ENCODE results near the gene CBFA2T3. TPM values are rescaled to one million over a fixed set of nuclear protein-coding genes. Genes with fewer than 3 reads are reported as not detected.
"Not testable (repeated sequence)": the region's sequence is repeated elsewhere in the genome, so short reads cannot be mapped to it uniquely, and the experiment has no call there.

Gene CBFA2T3
- polyA plus RNA-seq, 1 experiment, result not detected

GRCh38 chr16:88893127-88893968, 83.7 kb downstream of the CBFA2T3 start:
- CTCF ChIA-PET, result no interaction called here
- Histone ChIP-seq H3K27me3 (ENCODE audit: control insufficient read depth, insufficient read depth, low read length) (no peaks in the 10 kb centered on the region), H3K9me3 (ENCODE audit: control insufficient read depth, insufficient read depth, low read length) (peaks cover 30% of the 10 kb centered on the region), H3K4me3 (ENCODE audit: low read depth, low read length) (no peak overlapping the region), H3K27ac (ENCODE audit: low read depth, low read length) (no peak overlapping the region)
- DNase-seq (ENCODE audit: low read depth, low spot score), result no peak
- TF ChIP-seq, protein P1, sequence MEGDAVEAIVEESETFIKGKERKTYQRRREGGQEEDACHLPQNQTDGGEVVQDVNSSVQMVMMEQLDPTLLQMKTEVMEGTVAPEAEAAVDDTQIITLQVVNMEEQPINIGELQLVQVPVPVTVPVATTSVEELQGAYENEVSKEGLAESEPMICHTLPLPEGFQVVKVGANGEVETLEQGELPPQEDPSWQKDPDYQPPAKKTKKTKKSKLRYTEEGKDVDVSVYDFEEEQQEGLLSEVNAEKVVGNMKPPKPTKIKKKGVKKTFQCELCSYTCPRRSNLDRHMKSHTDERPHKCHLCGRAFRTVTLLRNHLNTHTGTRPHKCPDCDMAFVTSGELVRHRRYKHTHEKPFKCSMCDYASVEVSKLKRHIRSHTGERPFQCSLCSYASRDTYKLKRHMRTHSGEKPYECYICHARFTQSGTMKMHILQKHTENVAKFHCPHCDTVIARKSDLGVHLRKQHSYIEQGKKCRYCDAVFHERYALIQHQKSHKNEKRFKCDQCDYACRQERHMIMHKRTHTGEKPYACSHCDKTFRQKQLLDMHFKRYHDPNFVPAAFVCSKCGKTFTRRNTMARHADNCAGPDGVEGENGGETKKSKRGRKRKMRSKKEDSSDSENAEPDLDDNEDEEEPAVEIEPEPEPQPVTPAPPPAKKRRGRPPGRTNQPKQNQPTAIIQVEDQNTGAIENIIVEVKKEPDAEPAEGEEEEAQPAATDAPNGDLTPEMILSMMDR (IDR thresholded peaks at IDR 0.05; ENCODE audit: low read depth, low read length), result no peak
- POLR2A ChIA-PET, result no interaction called here

DNA sequence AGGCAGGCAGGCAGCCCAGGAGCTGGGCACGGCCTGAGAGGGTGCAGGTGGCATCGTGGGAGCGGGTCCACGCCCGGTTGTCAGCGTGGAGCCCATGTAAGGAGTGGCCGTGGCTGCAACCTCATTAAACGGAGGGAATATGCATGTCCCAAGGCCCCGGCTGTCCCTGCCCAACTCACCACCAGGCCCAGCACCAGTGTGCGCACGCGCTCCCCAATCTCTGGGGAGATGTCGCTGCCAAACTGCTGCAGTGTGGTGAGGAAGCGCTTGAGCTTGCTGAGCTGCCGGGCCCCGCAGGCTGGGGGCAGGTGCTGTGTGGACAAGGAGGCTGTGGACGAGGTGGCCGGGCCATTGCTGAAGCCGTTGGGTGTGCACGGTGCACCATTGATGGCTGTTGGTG, 84.9 kb downstream of the CBFA2T3 start:
- POLR2A ChIA-PET, result no interaction called here
- Histone ChIP-seq H3K27ac (ENCODE audit: low read depth, low read length) (no peak overlapping the region), H3K9me3 (ENCODE audit: control insufficient read depth, insufficient read depth, low read length) (peaks cover 31% of the 10 kb centered on the region), H3K27me3 (ENCODE audit: control insufficient read depth, insufficient read depth, low read length) (no peaks in the 10 kb centered on the region), H3K4me3 (ENCODE audit: low read depth, low read length) (no peak overlapping the region)
- TF ChIP-seq, protein P1 (IDR thresholded peaks at IDR 0.05; ENCODE audit: low read depth, low read length), result no peak
- DNase-seq (ENCODE audit: low read depth, low spot score), result no peak
- CTCF ChIA-PET, result no interaction called here

GRCh38 chr16:88891083-88891482, 85.9 kb downstream of the CBFA2T3 start:
- CTCF ChIA-PET, result no interaction called here
- POLR2A ChIA-PET, result no interaction called here
- Histone ChIP-seq H3K27me3 (ENCODE audit: control insufficient read depth, insufficient read depth, low read length) (no peaks in the 10 kb centered on the region), H3K9me3 (ENCODE audit: control insufficient read depth, insufficient read depth, low read length) (peaks cover 35% of the 10 kb centered on the region), H3K27ac (ENCODE audit: low read depth, low read length) (no peak overlapping the region), H3K4me3 (ENCODE audit: low read depth, low read length) (no peak overlapping the region)
- TF ChIP-seq, protein P1 (IDR thresholded peaks at IDR 0.05; ENCODE audit: low read depth, low read length), result no peak
- DNase-seq (ENCODE audit: low read depth, low spot score), result no peak

DNA sequence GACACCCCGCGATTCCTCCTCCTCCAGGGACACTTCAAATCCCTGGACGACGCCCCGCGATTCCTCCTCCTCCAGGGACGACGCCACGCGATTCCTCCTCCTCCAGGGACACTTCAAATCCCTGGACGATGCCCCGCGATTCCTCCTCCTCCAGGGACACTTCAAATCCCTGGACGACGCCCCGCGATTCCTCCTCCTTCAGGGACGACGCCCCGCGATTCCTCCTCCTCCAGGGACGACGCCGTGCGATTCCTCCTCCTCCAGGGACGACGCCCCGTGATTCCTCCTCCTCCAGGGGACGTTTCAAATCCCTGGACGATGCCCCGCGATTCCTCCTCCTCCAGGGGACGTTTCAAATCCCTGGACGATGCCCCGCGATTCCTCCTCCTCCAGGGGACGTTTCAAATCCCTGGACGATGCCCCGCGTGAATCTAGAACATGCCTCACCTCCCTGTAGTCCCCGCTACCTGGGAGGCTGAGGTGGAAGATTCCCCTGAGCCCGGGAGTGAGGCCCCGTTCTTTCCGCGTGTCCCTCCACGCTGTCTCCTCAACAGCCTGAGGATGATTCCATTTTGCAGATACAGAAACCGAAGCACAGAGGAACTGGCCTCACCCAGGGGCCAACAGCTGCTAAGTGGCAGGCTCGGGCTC, 87.2 kb downstream of the CBFA2T3 start:
- POLR2A ChIA-PET; H3K27ac ChIP-seq (ENCODE audit: low read depth, low read length); H3K27me3 ChIP-seq (ENCODE audit: control insufficient read depth, insufficient read depth, low read length); H3K4me3 ChIP-seq (ENCODE audit: low read depth, low read length); DNase-seq (ENCODE audit: low read depth, low spot score): not testable (repeated sequence)
- peaks cover 35% of the 10 kb centered on the region for H3K9me3 ChIP-seq (ENCODE audit: control insufficient read depth, insufficient read depth, low read length)
- CTCF ChIA-PET, result interaction anchor here (0.5 kb wide), 1 partner anchor 60 kb away, joined by 5 read pairs; no protein-coding TSS in a partner anchor

GRCh38 chr16:88888461-88889387, 88.3 kb downstream of the CBFA2T3 start:
- CTCF ChIA-PET, result interaction anchor here (0.5 to 1.6 kb wide), 2 partner anchors 30 to 58 kb away, joined by 3 to 5 read pairs; no protein-coding TSS in a partner anchor
- H3K27me3 ChIP-seq (ENCODE audit: control insufficient read depth, insufficient read depth, low read length), result no peaks in the 10 kb centered on the region
- no peak for DNase-seq (ENCODE audit: low read depth, low spot score)

More at GRCh38 chr16:88888461-88889387, 88.3 kb downstream of the CBFA2T3 start:
- TF ChIP-seq, protein P1 (IDR thresholded peaks at IDR 0.05; ENCODE audit: low read depth, low read length), result no peak
- POLR2A ChIA-PET, result no interaction called here
- Histone ChIP-seq H3K27ac (ENCODE audit: low read depth, low read length) (no peak overlapping the region), H3K4me3 (ENCODE audit: low read depth, low read length) (no peak overlapping the region), H3K9me3 (ENCODE audit: control insufficient read depth, insufficient read depth, low read length) (peaks cover 34% of the 10 kb centered on the region)

All from AG04450 (cell line).